ENCODE results near the gene CFAP251.
A peak's percentile ranks its signal among the peaks of the same experiment; 100 is the strongest.
"Not testable (repeated sequence)": the region's sequence is repeated elsewhere in the genome, so short reads cannot be mapped to it uniquely, and the experiment has no call there.

Gene CFAP251

GRCh38 chr12:121980191-121980891 is 61.9 kb downstream of the CFAP251 start:
- no peak for DNase-seq

GRCh38 chr12:121980892-121981272 is 62.5 kb downstream of the CFAP251 start:
- no peak for DNase-seq

GRCh38 chr12:121981456-121981855 is 63.1 kb downstream of the CFAP251 start:
- DNase-seq: no peak

GRCh38 chr12:121982950-121983349 is 64.6 kb downstream of the CFAP251 start:
- DNase-seq: no peak

GRCh38 chr12:121983536-121984210 is 65.3 kb downstream of the CFAP251 start:
- DNase-seq: no peak

- DNase-seq: no peak
These were observed 68.3 kb downstream of the CFAP251 start for GRCh38 chr12:121986489-121987245.

- DNase-seq: not testable (repeated sequence)
These were observed 70.1 kb downstream of the CFAP251 start for GRCh38 chr12:121988519-121988918.

- no peak for DNase-seq
These were observed 71.1 kb downstream of the CFAP251 start for GRCh38 chr12:121989276-121990113.

GRCh38 chr12:121990114-121990647 is 71.8 kb downstream of the CFAP251 start:
- DNase-seq: no peak

GRCh38 chr12:121990692-121991603 is 72.6 kb downstream of the CFAP251 start:
- no peak for DNase-seq

- no peak for DNase-seq
These were observed 73.9 kb downstream of the CFAP251 start for GRCh38 chr12:121992059-121992879.

GRCh38 chr12:121996050-121996944 is 77.9 kb downstream of the CFAP251 start:
- DNase-seq: no peak

- DNase-seq: no peak
These were observed 78.7 kb downstream of the CFAP251 start for GRCh38 chr12:121996945-121997612.

GRCh38 chr12:122001466-122002209 is 83.2 kb downstream of the CFAP251 start:
- DNase-seq: no peak

GRCh38 chr12:122003651-122004611 is 85.5 kb downstream of the CFAP251 start:
- DNase-seq: peak; percentile 55

GRCh38 chr12:122004633-122005071 is 86.3 kb downstream of the CFAP251 start:
- no peak for DNase-seq

Data from right forelimb (tissue), 1 donor.